AG09319 (cell line): ENCODE measurements around the gene FGF19.
"Not testable (repeated sequence)": the region's sequence is repeated elsewhere in the genome, so short reads cannot be mapped to it uniquely, and the experiment has no call there.

ENCODE experiments used
- DNase-seq: peaks from one replicate; pipeline ENCODE4 v3.0.0-alpha.2; 2010; ENCODE audit warnings: low read depth; ENCODE audit errors: extremely low read depth
- TF ChIP-seq, protein P1 (sequence below): IDR thresholded peaks from 2 replicates; pipeline ENCODE4 v1.5.1; 2011; ENCODE audit warnings: low read depth, mild to moderate bottlenecking, inconsistent platforms, low read length, moderate library complexity

Gene FGF19

DNA sequence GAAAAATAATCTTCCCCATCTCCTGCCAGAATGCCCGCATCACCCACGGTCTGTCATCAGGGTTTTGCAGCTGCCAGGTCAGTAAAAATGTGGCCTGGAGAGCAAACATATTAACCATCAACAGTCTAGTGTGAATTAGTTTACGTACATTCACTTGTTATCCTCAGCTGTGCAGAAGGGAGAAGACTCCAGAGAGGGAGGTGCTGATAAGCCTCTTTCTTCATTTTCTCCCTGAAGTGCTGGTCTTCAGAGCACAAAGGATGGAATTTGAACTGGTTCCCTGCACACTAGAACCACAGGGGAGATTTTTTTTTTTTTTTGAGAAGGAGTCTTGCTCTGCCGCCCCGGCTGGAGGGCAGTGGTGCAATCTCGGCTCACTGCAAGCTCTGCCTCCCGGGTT lies 8.2 kb downstream of the FGF19 start:
- DNase-seq: no peak
- TF ChIP-seq, protein P1, sequence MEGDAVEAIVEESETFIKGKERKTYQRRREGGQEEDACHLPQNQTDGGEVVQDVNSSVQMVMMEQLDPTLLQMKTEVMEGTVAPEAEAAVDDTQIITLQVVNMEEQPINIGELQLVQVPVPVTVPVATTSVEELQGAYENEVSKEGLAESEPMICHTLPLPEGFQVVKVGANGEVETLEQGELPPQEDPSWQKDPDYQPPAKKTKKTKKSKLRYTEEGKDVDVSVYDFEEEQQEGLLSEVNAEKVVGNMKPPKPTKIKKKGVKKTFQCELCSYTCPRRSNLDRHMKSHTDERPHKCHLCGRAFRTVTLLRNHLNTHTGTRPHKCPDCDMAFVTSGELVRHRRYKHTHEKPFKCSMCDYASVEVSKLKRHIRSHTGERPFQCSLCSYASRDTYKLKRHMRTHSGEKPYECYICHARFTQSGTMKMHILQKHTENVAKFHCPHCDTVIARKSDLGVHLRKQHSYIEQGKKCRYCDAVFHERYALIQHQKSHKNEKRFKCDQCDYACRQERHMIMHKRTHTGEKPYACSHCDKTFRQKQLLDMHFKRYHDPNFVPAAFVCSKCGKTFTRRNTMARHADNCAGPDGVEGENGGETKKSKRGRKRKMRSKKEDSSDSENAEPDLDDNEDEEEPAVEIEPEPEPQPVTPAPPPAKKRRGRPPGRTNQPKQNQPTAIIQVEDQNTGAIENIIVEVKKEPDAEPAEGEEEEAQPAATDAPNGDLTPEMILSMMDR: no peak

DNA sequence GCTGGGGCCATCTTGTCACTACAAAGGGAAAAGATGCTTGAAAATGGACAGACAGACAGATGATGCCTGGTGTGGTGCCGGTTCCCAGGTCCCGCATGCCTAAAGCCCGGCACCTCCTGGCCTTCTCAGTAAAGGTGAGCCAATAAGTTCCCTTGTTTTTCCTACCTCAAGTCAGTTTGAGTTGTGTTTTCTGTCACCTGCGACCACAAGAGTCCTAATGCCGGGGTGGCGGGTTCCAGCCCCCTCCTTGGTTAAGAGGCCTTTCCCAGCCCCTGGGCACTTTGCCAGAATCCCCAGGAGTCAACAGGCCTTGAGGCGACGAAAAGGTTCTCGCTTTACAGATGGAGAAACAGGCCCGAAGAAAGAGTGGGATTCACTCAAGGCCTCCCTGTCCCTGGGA lies 9.0 kb downstream of the FGF19 start:
- no peak for DNase-seq
- TF ChIP-seq, protein P1: no peak

DNA sequence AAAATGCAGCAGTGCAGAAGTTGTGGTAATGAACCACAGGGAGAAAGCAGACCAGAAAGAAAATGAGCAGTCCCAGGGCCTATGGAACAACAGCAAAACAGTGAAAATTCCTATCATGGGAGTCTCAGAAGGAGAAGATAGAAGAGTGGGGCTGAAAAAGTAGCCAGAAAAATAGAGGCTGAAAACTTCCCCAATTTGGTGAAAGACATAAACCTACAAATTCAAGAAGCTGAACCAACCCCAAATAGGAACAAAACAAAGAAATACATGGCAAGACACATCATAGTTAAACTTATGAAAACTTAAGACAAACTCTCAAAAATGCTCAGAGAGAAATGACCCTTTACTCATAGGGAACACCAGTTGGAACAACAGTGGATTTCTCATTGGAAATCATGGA lies 11.4 kb downstream of the FGF19 start:
- no peak for DNase-seq
- TF ChIP-seq, protein P1: no peak

DNA sequence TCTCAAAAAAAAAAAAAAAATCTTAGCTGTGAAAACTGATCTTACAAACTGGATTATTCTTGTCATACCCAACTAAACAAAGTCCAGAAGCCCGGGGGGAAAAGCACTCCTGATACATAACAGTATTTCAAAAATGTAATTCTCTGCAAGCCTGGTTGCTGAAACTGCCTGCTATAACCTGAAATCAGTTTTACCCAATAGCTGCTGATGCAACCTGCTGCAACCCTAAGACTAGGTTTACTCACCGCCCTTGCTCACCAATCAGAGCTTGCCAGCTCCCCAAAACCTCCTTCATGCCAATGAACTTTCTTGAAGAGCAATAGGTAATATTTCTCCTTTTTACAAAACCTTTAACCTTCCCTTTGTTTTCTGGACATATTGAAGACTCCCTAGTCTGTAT lies 12.4 kb downstream of the FGF19 start:
- TF ChIP-seq, protein P1: no peak
- peak; percentile 19 for DNase-seq

DNA sequence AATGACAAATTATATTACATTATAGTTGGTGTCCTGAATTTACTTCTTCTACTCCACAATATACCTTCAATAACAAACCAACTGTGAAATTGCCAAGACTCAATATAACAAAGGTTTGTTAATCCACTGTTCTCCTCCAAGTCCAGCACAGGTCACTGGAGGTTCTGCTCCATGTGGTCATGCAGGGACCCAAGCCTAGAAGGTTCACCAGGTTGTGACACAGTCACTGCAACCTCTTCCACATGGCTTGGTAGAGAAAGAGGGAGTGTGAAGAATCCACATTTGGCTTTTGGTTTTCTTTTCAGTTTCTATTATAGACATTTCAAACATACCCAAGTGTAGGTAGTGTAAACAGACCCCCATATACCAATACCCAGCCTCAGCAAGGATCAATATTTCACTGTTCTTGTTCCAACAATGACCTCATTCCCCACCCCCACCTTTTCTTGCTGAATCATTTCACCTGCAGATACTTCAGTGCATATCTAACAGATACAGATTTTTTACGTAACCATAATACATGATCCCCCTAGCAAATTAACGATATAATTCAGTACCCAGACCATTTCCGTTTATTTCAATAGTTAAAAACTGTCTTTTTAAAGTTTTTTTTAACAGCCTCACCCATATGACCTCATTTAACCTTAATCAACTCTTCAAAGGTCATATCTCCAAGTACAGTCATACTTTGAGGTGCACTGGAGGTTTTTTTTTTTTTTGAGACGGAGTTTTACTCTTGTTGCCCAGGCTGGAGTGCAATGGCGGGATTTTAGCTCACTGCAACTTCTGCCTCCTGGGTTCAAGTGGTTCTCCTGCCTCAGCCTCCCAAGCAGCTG lies 14.1 kb downstream of the FGF19 start:
- DNase-seq: no peak
- TF ChIP-seq, protein P1: no peak

DNA sequence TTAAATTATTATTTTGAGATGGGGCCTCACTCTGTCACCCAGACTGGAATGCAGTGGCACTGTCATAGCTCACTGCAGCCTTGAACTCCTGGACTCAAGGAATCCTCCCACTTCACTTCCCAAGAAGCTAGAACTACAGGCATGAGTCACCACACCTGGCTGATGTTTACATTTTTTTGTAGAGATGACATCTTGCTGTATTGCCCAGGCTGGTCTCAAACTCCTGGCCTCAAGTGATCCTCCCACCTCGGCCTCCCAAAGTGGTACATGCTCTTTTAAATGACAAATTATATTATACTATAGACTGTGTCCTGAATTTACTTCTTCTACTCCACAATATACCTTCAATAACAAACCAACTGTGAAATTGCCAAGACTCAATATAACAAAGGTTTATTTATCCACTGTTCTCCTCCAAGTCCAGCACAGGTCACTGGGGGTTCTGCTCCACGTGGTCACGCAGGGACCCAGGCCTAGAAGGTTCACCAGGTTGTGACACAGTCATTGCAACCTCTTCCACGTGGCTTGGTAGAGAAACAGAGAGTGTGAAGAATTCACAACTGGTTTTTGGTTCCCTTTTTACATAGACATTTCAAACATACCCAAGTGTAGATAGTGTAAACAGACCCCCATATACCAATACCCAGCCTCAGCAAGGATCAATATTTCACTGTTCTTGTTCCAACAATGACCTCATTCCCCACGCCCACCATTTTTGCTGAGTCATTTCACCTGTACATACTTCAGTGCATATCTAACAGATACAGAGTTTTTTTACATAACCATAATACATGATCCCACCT lies 15.7 kb downstream of the FGF19 start:
- not testable (repeated sequence) for DNase-seq

DNA sequence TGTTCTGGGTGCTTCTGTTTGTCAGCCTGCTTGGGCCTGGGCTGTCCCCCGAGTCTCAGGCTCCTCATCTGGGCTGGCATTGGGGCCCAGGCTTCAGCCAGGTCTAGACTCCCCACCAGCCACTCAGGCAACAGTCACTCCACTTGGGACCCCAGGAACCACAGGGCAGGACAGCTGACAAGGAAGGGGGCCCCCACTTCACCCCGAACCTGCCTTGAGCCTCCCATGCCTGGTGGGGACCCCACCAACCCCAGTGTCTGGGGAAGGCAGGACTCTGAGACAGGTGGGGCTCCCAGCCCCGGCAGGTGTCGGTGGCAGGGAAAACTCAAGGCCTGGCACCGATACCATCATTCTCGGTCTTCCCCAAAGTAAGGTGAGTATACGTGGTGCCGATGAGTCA lies 17.0 kb downstream of the FGF19 start:
- TF ChIP-seq, protein P1: no peak
- DNase-seq: no peak
